GM12864 (cell line): ENCODE results near the gene KRT3.

Experiments used
- DNase-seq: peaks from one replicate; pipeline ENCODE4 v3.0.0-alpha.2; 2011; ENCODE audit warnings: low read depth
- H3K4me3 ChIP-seq: 2 replicates; pipeline ENCODE4 v1.5.1; 2011; ENCODE audit warnings: mild to moderate bottlenecking, low read depth, low read length, control low read depth
- TF ChIP-seq, protein P1 (sequence below): IDR thresholded peaks from 2 replicates; pipeline ENCODE4 v1.5.1; 2011; ENCODE audit warnings: low read depth, mild to moderate bottlenecking, moderate library complexity, low read length, control low read depth, inconsistent platforms; ENCODE audit errors: missing control alignments

Gene KRT3

DNA sequence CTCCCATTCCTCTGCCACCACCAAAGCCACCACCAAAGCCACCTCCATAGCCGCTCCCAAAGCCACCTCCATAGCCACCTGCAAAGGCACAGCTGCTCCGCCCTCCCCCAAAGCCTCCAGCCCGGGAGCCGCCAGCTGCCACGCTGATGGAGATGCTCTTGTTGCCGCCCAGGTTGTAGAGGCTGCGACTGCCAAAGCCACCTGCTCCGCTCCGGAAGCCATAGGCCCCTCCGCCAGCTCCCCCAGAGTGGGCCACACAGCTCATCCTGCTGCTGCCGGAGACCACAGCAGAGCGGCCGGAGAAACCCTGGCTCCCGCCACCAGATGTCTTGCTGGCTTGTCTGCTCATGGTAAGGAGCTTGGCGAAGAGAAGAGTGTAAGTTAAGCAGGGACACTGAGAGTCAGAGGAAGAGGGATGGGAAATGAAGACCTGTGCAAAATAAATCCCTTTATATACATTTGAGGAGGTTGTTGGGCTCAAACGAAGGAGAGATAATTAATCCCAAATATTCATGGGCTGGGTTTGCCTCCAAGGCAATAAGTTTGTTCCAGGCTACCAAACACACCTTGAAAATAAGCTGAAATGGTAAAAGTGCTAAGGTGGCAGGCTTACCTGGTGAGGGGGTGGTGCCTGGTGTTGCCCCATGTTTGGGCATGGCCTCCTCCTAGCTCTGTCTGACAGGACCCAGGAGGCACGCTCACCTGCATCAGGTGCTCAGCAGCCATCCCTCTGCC, at the start of gene KRT3:
Gene KRT3 (minus strand): TSS at position 424 of the 735 bp plus-strand sequence. CDS start 75 bp downstream, at position 349.
- TF ChIP-seq, protein P1, sequence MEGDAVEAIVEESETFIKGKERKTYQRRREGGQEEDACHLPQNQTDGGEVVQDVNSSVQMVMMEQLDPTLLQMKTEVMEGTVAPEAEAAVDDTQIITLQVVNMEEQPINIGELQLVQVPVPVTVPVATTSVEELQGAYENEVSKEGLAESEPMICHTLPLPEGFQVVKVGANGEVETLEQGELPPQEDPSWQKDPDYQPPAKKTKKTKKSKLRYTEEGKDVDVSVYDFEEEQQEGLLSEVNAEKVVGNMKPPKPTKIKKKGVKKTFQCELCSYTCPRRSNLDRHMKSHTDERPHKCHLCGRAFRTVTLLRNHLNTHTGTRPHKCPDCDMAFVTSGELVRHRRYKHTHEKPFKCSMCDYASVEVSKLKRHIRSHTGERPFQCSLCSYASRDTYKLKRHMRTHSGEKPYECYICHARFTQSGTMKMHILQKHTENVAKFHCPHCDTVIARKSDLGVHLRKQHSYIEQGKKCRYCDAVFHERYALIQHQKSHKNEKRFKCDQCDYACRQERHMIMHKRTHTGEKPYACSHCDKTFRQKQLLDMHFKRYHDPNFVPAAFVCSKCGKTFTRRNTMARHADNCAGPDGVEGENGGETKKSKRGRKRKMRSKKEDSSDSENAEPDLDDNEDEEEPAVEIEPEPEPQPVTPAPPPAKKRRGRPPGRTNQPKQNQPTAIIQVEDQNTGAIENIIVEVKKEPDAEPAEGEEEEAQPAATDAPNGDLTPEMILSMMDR, result no peak
- H3K4me3 ChIP-seq, result no peak within 1 kb of the TSS
- no peak for DNase-seq

DNA sequence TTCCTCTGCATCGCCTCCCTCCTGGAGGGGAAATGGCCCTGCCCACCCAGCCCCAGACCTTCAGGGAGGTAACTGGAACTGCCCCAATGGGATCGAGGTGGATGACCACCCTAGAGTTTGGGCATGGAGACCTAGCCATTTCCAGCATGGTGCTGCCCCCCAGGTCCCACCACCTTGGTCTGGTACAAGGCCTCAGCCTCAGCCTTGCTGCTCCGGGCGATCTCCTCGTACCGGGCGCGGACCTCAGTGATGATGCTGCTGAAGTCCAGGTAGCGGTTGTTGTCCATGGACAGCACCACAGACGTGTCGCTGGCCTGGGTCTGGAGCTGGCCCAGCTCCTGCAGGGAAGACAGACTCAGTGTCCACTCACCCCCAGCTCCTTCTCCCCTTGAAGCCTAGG, 48.5 kb upstream of the KRT3 start:
- H3K4me3 ChIP-seq, result no peak overlapping the region

DNA sequence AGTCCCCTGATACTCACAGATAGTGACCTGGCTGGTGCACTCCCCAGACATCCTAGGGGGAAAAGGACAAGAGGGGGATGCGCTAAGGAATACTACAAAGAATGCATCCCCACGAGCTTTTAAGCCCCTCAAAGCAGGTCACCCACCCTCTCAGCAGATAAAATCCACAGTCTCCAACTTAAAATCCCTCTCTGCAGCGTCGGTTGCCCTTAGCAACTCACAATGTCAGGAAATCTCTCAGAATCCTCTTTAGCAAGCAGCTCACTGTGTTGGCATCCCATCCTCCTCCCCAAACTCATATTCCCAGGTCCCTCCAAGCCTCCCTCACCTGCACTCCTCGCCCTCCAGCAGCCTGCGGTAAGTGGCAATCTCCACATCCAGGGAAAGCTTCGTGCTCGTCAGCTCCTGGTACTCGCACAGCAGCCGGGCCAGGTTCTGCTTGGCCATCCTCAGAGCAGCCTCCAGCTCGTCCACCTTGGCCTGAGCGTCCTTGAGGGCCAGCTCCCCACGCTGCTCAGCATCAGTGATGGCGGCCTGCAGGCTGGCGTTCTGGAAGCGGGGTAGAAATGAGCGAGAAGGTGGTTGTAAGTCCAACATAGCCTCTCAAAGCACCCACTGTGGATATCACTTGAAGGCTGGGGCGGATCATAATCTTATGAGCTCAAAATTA, 43.7 kb upstream of the KRT3 start:
- no peak for DNase-seq
- TF ChIP-seq, protein P1, result no peak
- H3K4me3 ChIP-seq, result no peak overlapping the region

More for the DNA sequence above, 48.5 kb upstream of the KRT3 start:
- TF ChIP-seq, protein P1, result no peak
- no peak for DNase-seq

DNA sequence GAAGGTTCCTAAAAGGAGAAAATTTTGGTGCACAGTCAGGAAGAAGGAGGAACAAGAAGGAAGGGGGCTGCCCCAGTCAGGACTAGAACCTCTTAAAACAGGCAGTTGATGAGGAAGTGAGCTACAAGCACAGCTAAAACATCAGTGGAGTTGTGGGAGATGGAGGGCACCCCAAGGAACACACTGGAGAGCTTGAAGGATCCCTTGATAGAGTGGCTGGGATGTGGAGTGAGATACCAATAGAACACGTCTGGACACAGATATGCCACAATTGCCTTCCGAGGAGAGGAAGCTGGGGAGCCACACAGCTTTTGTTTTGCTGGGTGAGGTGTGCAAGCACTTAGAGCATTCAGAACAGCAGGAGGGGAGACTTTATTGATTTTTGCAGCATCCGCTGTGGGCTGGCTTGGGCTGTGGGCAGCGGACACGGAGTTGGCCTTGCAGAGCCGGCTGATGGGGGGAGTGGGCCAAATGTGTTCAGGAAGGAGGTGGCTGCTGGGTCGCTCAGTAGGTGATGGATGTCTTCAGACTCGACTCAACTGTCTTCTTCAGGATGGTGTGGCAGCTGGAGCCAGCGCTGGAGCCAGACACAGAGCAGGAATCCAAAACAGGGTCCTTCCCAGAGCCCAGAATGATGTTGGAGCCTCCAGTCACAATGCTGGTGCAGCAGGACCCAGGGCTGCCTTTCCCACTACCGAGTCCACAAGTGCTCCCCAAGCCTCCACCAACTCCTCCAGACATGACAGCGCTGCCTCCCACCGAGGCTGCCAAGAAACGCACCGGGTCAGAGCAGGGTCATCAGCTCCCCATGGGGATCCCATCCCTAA, 42.9 kb upstream of the KRT3 start:
- no peak overlapping the region for H3K4me3 ChIP-seq
- no peak for DNase-seq
- TF ChIP-seq, protein P1, result no peak

DNA sequence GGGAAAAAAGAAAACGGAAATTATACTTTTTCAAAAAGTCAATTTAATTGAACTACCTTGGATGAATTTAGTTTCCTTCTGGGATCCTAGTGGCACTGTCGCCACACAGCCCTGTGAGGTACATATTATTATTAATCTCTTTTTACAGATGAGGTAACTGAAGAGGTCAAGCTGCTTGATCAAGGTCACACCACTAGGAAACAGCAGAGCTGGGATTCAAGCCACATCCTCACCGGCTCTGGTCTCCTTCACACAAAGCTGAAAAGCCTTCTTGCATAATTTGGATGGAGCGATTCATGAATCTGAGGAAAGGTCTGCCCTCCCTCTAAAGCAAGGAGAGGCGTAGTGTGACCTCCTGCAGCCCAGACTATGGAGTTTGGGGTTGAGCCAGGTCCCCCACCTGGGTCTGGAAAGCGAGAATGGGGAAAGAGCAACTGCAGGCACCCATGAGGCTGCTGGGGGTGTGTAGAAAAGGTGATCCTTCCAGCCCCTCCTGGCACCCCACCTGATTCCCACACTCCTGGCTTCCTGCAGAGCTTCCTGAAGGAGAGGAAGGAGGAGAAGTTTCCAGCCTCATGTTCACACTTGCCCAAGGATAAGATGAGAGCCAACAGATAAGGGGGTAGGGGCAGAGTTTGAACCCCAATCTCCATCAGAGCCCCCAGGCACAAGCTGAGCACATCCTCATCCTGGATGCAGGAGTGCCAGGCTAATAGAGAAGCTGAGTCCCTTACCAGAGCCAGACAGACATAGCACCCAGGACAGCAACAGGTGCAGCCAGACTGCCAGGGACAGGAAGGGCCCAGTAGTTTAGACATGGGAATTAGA, 42.1 kb upstream of the KRT3 start:
- TF ChIP-seq, protein P1, result no peak
- DNase-seq, result no peak
- no peak overlapping the region for H3K4me3 ChIP-seq

DNA sequence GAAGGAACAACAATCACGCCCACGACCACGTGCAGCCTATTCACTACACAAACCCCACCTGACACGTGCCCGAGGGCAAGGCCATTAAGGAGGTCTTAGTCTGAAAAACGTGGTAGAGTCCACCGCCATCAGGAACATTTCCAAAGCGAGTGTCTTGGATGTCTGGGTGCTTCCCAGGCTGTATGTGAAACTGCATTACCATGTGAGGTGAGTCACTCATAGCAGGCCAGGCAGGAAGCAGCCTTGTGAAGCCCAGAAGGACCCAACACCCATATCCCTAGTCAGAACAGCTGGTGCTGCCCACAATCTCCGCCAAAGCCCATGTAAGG, 41.5 kb upstream of the KRT3 start:
- no peak overlapping the region for H3K4me3 ChIP-seq
- TF ChIP-seq, protein P1, result no peak
- DNase-seq, result no peak
